GM19467 (cell line): ENCODE data around the gene MYLK.

Experiments
- ATAC-seq: cut with Tn5 transposase; IDR thresholded peaks from one replicate; pipeline ENCODE4 v1.9.1; 2021; ENCODE audit warnings: mild to moderate bottlenecking, moderate library complexity; ENCODE audit not compliant: unreplicated experiment

MYLK gene

GRCh38 chr3:123684209-123684608 lies 199.9 kb downstream of the MYLK start:
- ATAC-seq = no peak

- no peak for ATAC-seq
Measured at GRCh38 chr3:123683505-123684154, 200.5 kb downstream of the MYLK start.

GRCh38 chr3:123682781-123683504 lies 201.2 kb downstream of the MYLK start:
- ATAC-seq = no peak

GRCh38 chr3:123682302-123682701 lies 201.8 kb downstream of the MYLK start:
- ATAC-seq = no peak

- no peak for ATAC-seq
Measured at GRCh38 chr3:123679712-123680386, 204.3 kb downstream of the MYLK start.

GRCh38 chr3:123678108-123678511 lies 206.0 kb downstream of the MYLK start:
- ATAC-seq = no peak

- no peak for ATAC-seq
Measured at GRCh38 chr3:123672429-123673146, 211.5 kb downstream of the MYLK start.

GRCh38 chr3:123670743-123671142 lies 213.4 kb downstream of the MYLK start:
- no peak for ATAC-seq

- no peak for ATAC-seq
Measured at GRCh38 chr3:123668906-123669305, 215.2 kb downstream of the MYLK start.

GRCh38 chr3:123667784-123668183 lies 216.3 kb downstream of the MYLK start:
- no peak for ATAC-seq

- no peak for ATAC-seq
Measured at GRCh38 chr3:123664753-123665152, 219.4 kb downstream of the MYLK start.

- ATAC-seq = no peak
Measured at GRCh38 chr3:123663977-123664376, 220.2 kb downstream of the MYLK start.

GRCh38 chr3:123661973-123662372 lies 222.2 kb downstream of the MYLK start:
- ATAC-seq = no peak

GRCh38 chr3:123660900-123661299 lies 223.2 kb downstream of the MYLK start:
- ATAC-seq = no peak

GRCh38 chr3:123660141-123660675 lies 223.9 kb downstream of the MYLK start:
- ATAC-seq = no peak

- no peak for ATAC-seq
Measured at GRCh38 chr3:123658852-123659206, 225.3 kb downstream of the MYLK start.

GRCh38 chr3:123658118-123658851 lies 225.8 kb downstream of the MYLK start:
- ATAC-seq = no peak

GRCh38 chr3:123657568-123657967 lies 226.6 kb downstream of the MYLK start:
- ATAC-seq = no peak

- no peak for ATAC-seq
Measured at GRCh38 chr3:123657111-123657510, 227.0 kb downstream of the MYLK start.

- no peak for ATAC-seq
Measured at GRCh38 chr3:123656691-123657090, 227.4 kb downstream of the MYLK start.

GRCh38 chr3:123656274-123656673 lies 227.9 kb downstream of the MYLK start:
- ATAC-seq = no peak
